Lung (tissue), 12 donors: ENCODE results near the gene ALAD. TPM values are rescaled to one million over a fixed set of nuclear protein-coding genes. Genes with fewer than 3 reads are reported as not detected.

Source experiments
- ATAC-seq: fragments of 200-7000 bp; cut with Tn5 transposase; one replicate; pipeline ENCODE4 v1.9.1; 2020; ENCODE audit warnings: moderate number of reproducible peaks; ENCODE audit not compliant: insufficient read depth, low FRiP score
- DNase-seq, 3 donors: peaks; one replicate each; pipeline ENCODE4 v3.0.0-alpha.2; 2013 to 2017
- H3K27ac ChIP-seq, 2 donors: one replicate each; pipeline ENCODE4 v1.5.1; 2013; ENCODE audit warnings: mild to moderate bottlenecking in 2 of 2, moderate library complexity in 2 of 2, control low read depth in 1 of 2, inconsistent platforms in 1 of 2, low read depth in 1 of 2, low read length in 1 of 2
- H3K27me3 ChIP-seq, 3 donors: one replicate each; pipeline ENCODE4 v1.5.1; 2013; ENCODE audit warnings: low read length in 2 of 3; ENCODE audit not compliant: control insufficient read depth in 3 of 3, insufficient read depth in 3 of 3
- H3K36me3 ChIP-seq, 4 donors: one replicate each; pipeline ENCODE4 v1.5.1; 2013; ENCODE audit warnings: low read length in 4 of 4, mild to moderate bottlenecking in 1 of 4, moderate library complexity in 1 of 4; ENCODE audit not compliant: control insufficient read depth in 4 of 4, insufficient read depth in 4 of 4
- H3K4me1 ChIP-seq, 5 donors: one replicate each; pipeline ENCODE4 v1.5.1; 2013; ENCODE audit warnings: low read length in 5 of 5, mild to moderate bottlenecking in 2 of 5, moderate library complexity in 1 of 5; ENCODE audit not compliant: control insufficient read depth in 5 of 5, insufficient read depth in 5 of 5
- H3K4me3 ChIP-seq: one replicate; pipeline ENCODE4 v1.5.1; 2013; ENCODE audit warnings: mild to moderate bottlenecking, control low read depth, moderate library complexity
- H3K9ac ChIP-seq, 2 donors: one replicate each; pipeline ENCODE4 v1.5.1; 2013; ENCODE audit warnings: low read length in 2 of 2, control low read depth in 1 of 2; ENCODE audit not compliant: insufficient read depth in 1 of 2
- H3K9me3 ChIP-seq, 4 donors: one replicate each; pipeline ENCODE4 v1.5.1; 2013; ENCODE audit warnings: low read length in 3 of 4, mild to moderate bottlenecking in 1 of 4, moderate library complexity in 1 of 4; ENCODE audit not compliant: control insufficient read depth in 4 of 4, insufficient read depth in 3 of 4
- CTCF ChIP-seq: IDR thresholded peaks from 2 replicates; pipeline ENCODE4 v1.5.1; 2012; ENCODE audit warnings: mild to moderate bottlenecking; ENCODE audit errors: control extremely low read depth, extremely low read depth
- WGBS, 2 donors: extraction: QIAGEN DNeasy Blood & Tissue Kit; methylation state at CpG; one replicate each; pipeline ENCODE4 v1.1.7; 2013; 5-methylcytosine and 5-hydroxymethylcytosine counted together
- polyA plus RNA-seq, 2 donors: library from polyadenylated mRNA; stranded (reverse); fragments of 200-250 nt; gene quantifications; one replicate each; pipeline ENCODE4 v1.2.1, GENCODE V29; 2013
- total RNA-seq, 2 donors: library from RNA; depleted of rRNA in 1 of 2; stranded (reverse); fragments of >200 nt in 1 of 2; gene quantifications; one replicate each; pipeline ENCODE4 v1.2.1, GENCODE V29; 2014 to 2021
- donor health status: control.
- donor health status: control.
- donor health status: Bipolar disorder and iron deficiency.
- donor health status: healthy.
- donor health status: DM: yes; HTN: yes; CAD: no.

Gene ALAD
- total and polyA plus RNA-seq, 4 donors: 22.5 to 41.3 (median 28.6) TPM

GRCh38 chr9:113370806-113371325, 30.2 kb downstream of the ALAD start:
- no peak overlapping the region for H3K4me3 ChIP-seq
- ATAC-seq (no peak), DNase-seq (no peak)
- 85 to 91% methylated on average over 8 of the region's 8 CpGs for WGBS, 2 donors
- no peak overlapping the region for H3K9ac ChIP-seq
- TF ChIP-seq CTCF: no peak
- H3K36me3 ChIP-seq: peaks cover 7 to 18% (median 10%) of the 10 kb centered on the region in 4 donors
- no peaks in the 10 kb centered on the region for H3K9me3 ChIP-seq
- H3K4me1 ChIP-seq: peaks cover 0 to 3% (median 0%) of the 10 kb centered on the region in 5 donors
- H3K27me3 ChIP-seq: no peaks in the 10 kb centered on the region
- no peak overlapping the region for H3K27ac ChIP-seq

- no peak for DNase-seq
- H3K9ac ChIP-seq: no peak overlapping the region
- no peaks in the 10 kb centered on the region for H3K27me3 ChIP-seq
- 85 to 88% methylated on average over 11 of the region's 11 CpGs for WGBS, 2 donors
- H3K36me3 ChIP-seq: peaks cover 5 to 17% (median 8%) of the 10 kb centered on the region in 4 donors
- no peaks in the 10 kb centered on the region for H3K4me1 ChIP-seq
- no peak for TF ChIP-seq CTCF
- no peak overlapping the region for H3K4me3 ChIP-seq
- no peaks in the 10 kb centered on the region for H3K9me3 ChIP-seq
- no peak overlapping the region for H3K27ac ChIP-seq
- no peak for ATAC-seq
Observed at GRCh38 chr9:113369855-113370140, 31.3 kb downstream of the ALAD start.

- WGBS, 2 donors: 74 to 82% methylated on average over 13 of the region's 13 CpGs
- H3K27ac ChIP-seq: no peak overlapping the region
- no peaks in the 10 kb centered on the region for H3K4me1 ChIP-seq
- no peak for DNase-seq
- no peak overlapping the region for H3K9ac ChIP-seq
- no peak overlapping the region for H3K4me3 ChIP-seq
- H3K27me3 ChIP-seq: no peaks in the 10 kb centered on the region
- ATAC-seq: no peak
- no peak for TF ChIP-seq CTCF
- peaks cover 5 to 16% (median 8%) of the 10 kb centered on the region in 4 donors for H3K36me3 ChIP-seq
- H3K9me3 ChIP-seq: no peaks in the 10 kb centered on the region
Observed at GRCh38 chr9:113368982-113369854, 31.9 kb downstream of the ALAD start.
